Cardiac muscle cell (in vitro differentiated cells and primary cell): ENCODE results near the gene LRRC8E. TPM values are rescaled to one million over a fixed set of nuclear protein-coding genes. Genes with fewer than 3 reads are reported as not detected.
"Not testable (repeated sequence)": the region's sequence is repeated elsewhere in the genome, so short reads cannot be mapped to it uniquely, and the experiment has no call there.

Experiments used
- DNase-seq, 2 donors: peaks; one replicate each; pipeline versions ENCODE4 v3.0.0 to v3.0.0-alpha.2; 2010 to 2017; ENCODE audit warnings: low read depth in 1 of 2, low spot score in 1 of 2
- H3K27ac ChIP-seq: fragments of 200-600 bp; sonication (generic); 2 replicates; pipeline ENCODE4 v1.5.1; 2016
- H3K27me3 ChIP-seq: fragments of 200-600 bp; sonication (generic); 2 replicates; pipeline ENCODE4 v1.6.0; 2016; ENCODE audit warnings: control low read depth
- H3K36me3 ChIP-seq: fragments of 200-600 bp; sonication (generic); 2 replicates; pipeline ENCODE4 v1.5.1; 2016; ENCODE audit warnings: control low read depth
- H3K4me1 ChIP-seq: fragments of 200-600 bp; sonication (generic); 2 replicates; pipeline ENCODE4 v1.8.1; 2017; ENCODE audit warnings: low read depth, mild to moderate bottlenecking, mixed run types
- H3K4me3 ChIP-seq: fragments of 200-600 bp; sonication (generic); 2 replicates; pipeline ENCODE4 v1.5.1; 2016; ENCODE audit warnings: mild to moderate bottlenecking
- H3K9me3 ChIP-seq: fragments of 200-600 bp; sonication (generic); 2 replicates; pipeline ENCODE4 v1.5.1; 2017; ENCODE audit warnings: low read depth, mild to moderate bottlenecking, control low read depth
- CTCF ChIP-seq: IDR thresholded peaks from 2 replicates; pipeline ENCODE4 v1.5.1; 2012; ENCODE audit warnings: low read depth, mild to moderate bottlenecking, low read length
- polyA plus RNA-seq: library from polyadenylated mRNA; unstranded; fragments of >200 nt; fragmentation: Nextera tagmentation; extraction: Ambion mirVana; gene quantifications from 2 replicates; pipeline ENCODE4 v1.2.1, GENCODE V29; 2016
- total RNA-seq: library from RNA; depleted of rRNA; stranded (reverse); fragments of >200 nt; gene quantifications from 2 replicates; pipeline ENCODE4 v1.2.3, GENCODE V29; 2016

The LRRC8E gene
- total and polyA plus RNA-seq, 2 experiments from 2014 or later: 2.4 TPM; not detected in 1

GRCh38 chr19:7917267-7918061 lies 29.2 kb downstream of the LRRC8E start:
- Histone ChIP-seq H3K9me3 (no peaks in the 10 kb centered on the region), H3K36me3 (peaks cover 1% of the 10 kb centered on the region), H3K27ac (no peak overlapping the region), H3K4me3 (peak overlapping the region; percentile 29), H3K4me1 (peaks cover 5% of the 10 kb centered on the region), H3K27me3 (peaks cover 51% of the 10 kb centered on the region)
- TF ChIP-seq CTCF: peak; percentile 67
- DNase-seq: peak; percentile 64 to 80

GRCh38 chr19:7918062-7918614 lies 29.8 kb downstream of the LRRC8E start:
- H3K27ac ChIP-seq, DNase-seq, H3K9me3 ChIP-seq, H3K36me3 ChIP-seq, H3K4me1 ChIP-seq: not testable (repeated sequence)
- Histone ChIP-seq H3K4me3 (peak overlapping the region; percentile 29), H3K27me3 (peaks cover 51% of the 10 kb centered on the region)

GRCh38 chr19:7918615-7919421 lies 30.5 kb downstream of the LRRC8E start:
- no peak for DNase-seq
- Histone ChIP-seq H3K4me1 (peaks cover 5% of the 10 kb centered on the region), H3K27ac (no peak overlapping the region), H3K9me3 (no peaks in the 10 kb centered on the region), H3K36me3 (no peaks in the 10 kb centered on the region), H3K4me3 (no peak overlapping the region), H3K27me3 (peaks cover 50% of the 10 kb centered on the region)
- TF ChIP-seq CTCF: no peak

GRCh38 chr19:7919610-7920518 lies 31.6 kb downstream of the LRRC8E start, which contains the start of gene SNAPC2:
Gene SNAPC2, plus strand, starts transcription at chr19:7920338. Its CDS starts 29 bp downstream, at chr19:7920367.
- H3K4me3 ChIP-seq: peak within 1 kb of the TSS; percentile 49
- TF ChIP-seq CTCF: no peak
- no peaks in the 10 kb centered on the region for H3K36me3 ChIP-seq
- H3K4me1 ChIP-seq: peaks cover 5% of the 10 kb centered on the region
- no peaks in the 10 kb centered on the region for H3K9me3 ChIP-seq
- DNase-seq: peak; percentile 95 to 97
- peak within 1 kb of the TSS; percentile 73 for H3K27ac ChIP-seq
- peaks cover 39% of the 10 kb centered on the region for H3K27me3 ChIP-seq

- no peaks in the 10 kb centered on the region for H3K36me3 ChIP-seq
- peak overlapping the region; percentile 73 for H3K27ac ChIP-seq
- H3K4me1 ChIP-seq: peaks cover 5% of the 10 kb centered on the region
- DNase-seq: peak; percentile 99 to 100
- TF ChIP-seq CTCF: no peak
- H3K9me3 ChIP-seq: no peaks in the 10 kb centered on the region
- H3K27me3 ChIP-seq: peaks cover 31% of the 10 kb centered on the region
- peak overlapping the region; percentile 49 for H3K4me3 ChIP-seq
Observed at GRCh38 chr19:7920519-7921301, 32.4 kb downstream of the LRRC8E start.
